B cell (primary cell): ENCODE data around the gene RBM20. TPM values are rescaled to one million over a fixed set of nuclear protein-coding genes. Genes with fewer than 3 reads are reported as not detected.

Experiments used
- ATAC-seq: fragments of 200-7000 bp; cut with Tn5 transposase; one replicate; pipeline ENCODE4 v1.10.0; 2021; ENCODE audit warnings: low read depth, mild to moderate bottlenecking, moderate number of reproducible peaks, moderate library complexity
- CTCF ChIA-PET: fragments of 350-600 bp; sonication (Branson Sonifier 250); formaldehyde crosslinking; loops from one replicate; lab custom pipeline; 2021; ENCODE audit warnings: antibody characterized with exemption, inconsistent platforms; lab: Charles Lee
- POLR2A ChIA-PET: fragments of 350-600 bp; sonication (Branson Sonifier 250); formaldehyde crosslinking; loops from one replicate; lab custom pipeline; 2021; ENCODE audit warnings: antibody characterized with exemption; lab: Charles Lee
- DNase-seq: peaks from one replicate; pipeline ENCODE4 v3.0.0; 2013
- H2AFZ ChIP-seq: 2 replicates; pipeline ENCODE4 v1.6.1; 2012; ENCODE audit warnings: mild to moderate bottlenecking, low read depth, low read length; ENCODE audit not compliant: insufficient read depth, poor library complexity, severe bottlenecking
- H3K27ac ChIP-seq, 2 donors: 1 replicate in 1 of 2; 2 replicates in 1 of 2; pipeline ENCODE4 v1.5.1; 2012 to 2013; ENCODE audit warnings: low read length in 2 of 2, mild to moderate bottlenecking in 2 of 2, moderate library complexity in 1 of 2
- H3K27me3 ChIP-seq, 4 experiments: fragments of 200-600 bp in 1 of 4; sonication (generic) in 1 of 4; replicated peaks in 1 of 4; 1 replicate in 2 of 4; 2 replicates in 2 of 4; pipeline versions ENCODE4 v1.6.1 to v1.7.0; 2013 to 2016; ENCODE audit warnings: low read length in 3 of 4, mild to moderate bottlenecking in 2 of 4, mixed read lengths in 1 of 4, moderate library complexity in 1 of 4; ENCODE audit not compliant: insufficient read depth in 4 of 4, control insufficient read depth in 3 of 4; ENCODE audit errors: control extremely low read depth in 1 of 4
- H3K36me3 ChIP-seq, 2 experiments: replicated peaks in 1 of 2; 1 replicate in 1 of 2; 2 replicates in 1 of 2; pipeline versions ENCODE4 v1.6.1 to v1.7.1; 2013; ENCODE audit warnings: low read length in 1 of 2; ENCODE audit not compliant: insufficient read depth in 2 of 2, control insufficient read depth in 1 of 2; ENCODE audit errors: control extremely low read depth in 1 of 2, extremely low read depth in 1 of 2
- H3K4me1 ChIP-seq, 2 donors: fragments of 200-600 bp in 1 of 2; sonication (generic) in 1 of 2; 1 replicate in 1 of 2; 2 replicates in 1 of 2; pipeline versions ENCODE4 v1.5.1 to v1.6.1; 2013 to 2017; ENCODE audit warnings: low read length in 2 of 2; ENCODE audit not compliant: control insufficient read depth in 2 of 2, insufficient read depth in 2 of 2
- H3K4me2 ChIP-seq: replicated peaks from 2 replicates; pipeline ENCODE3; 2012; ENCODE audit warnings: mild to moderate bottlenecking, low read depth, low read length; ENCODE audit not compliant: poor library complexity, severe bottlenecking
- H3K4me3 ChIP-seq, 5 experiments: fragments of 200-600 bp in 1 of 5; sonication (generic) in 1 of 5; 1 replicate in 3 of 5; 2 replicates in 2 of 5; pipeline versions ENCODE4 v1.5.1 to v1.7.0; 2011 to 2016; ENCODE audit warnings: low read length in 4 of 5, mild to moderate bottlenecking in 4 of 5, low read depth in 2 of 5, control low read depth in 1 of 5, moderate library complexity in 1 of 5; ENCODE audit not compliant: insufficient read depth in 1 of 5; ENCODE audit errors: control extremely low read depth in 1 of 5, extremely low read depth in 1 of 5
- H3K79me2 ChIP-seq: fragments of 200-600 bp; sonication (generic); one replicate; pipeline ENCODE4 v1.6.0; 2016; ENCODE audit warnings: low read length; ENCODE audit not compliant: control insufficient read depth, insufficient read depth
- H3K9ac ChIP-seq: fragments of 200-600 bp; sonication (generic); 2 replicates; pipeline ENCODE4 v1.6.1; 2017; ENCODE audit warnings: mild to moderate bottlenecking, low read length, moderate library complexity
- H3K9me3 ChIP-seq, 3 donors: one replicate each; pipeline versions ENCODE4 v1.6.1 to v1.7.1; 2013; ENCODE audit warnings: low read length in 2 of 3; ENCODE audit not compliant: control insufficient read depth in 2 of 3, insufficient read depth in 1 of 3; ENCODE audit errors: control extremely low read depth in 1 of 3
- H4K20me1 ChIP-seq: 2 replicates; pipeline ENCODE4 v1.6.0; 2012; ENCODE audit warnings: mild to moderate bottlenecking, low read length; ENCODE audit not compliant: insufficient read depth, control insufficient read depth, poor library complexity, severe bottlenecking
- H3K27ac Mint-ChIP-seq: one replicate; pipeline ENCODE4 v1.8.0; 2021; ENCODE audit warnings: mixed read lengths
- H3K27me3 Mint-ChIP-seq: one replicate; pipeline ENCODE4 v1.8.0; 2021; ENCODE audit warnings: mixed read lengths
- H3K4me1 Mint-ChIP-seq: one replicate; pipeline ENCODE4 v1.8.0; 2021; ENCODE audit warnings: mixed read lengths
- H3K4me3 Mint-ChIP-seq: one replicate; pipeline ENCODE4 v1.8.0; 2021; ENCODE audit warnings: mixed read lengths
- H3K9me3 Mint-ChIP-seq: one replicate; pipeline ENCODE4 v1.8.0; 2022; ENCODE audit warnings: mixed read lengths; ENCODE audit not compliant: insufficient read depth
- CTCF ChIP-seq: fragments of 200-600 bp; IDR thresholded peaks from one replicate; pipeline ENCODE4 v1.8.0; 2022; ENCODE audit warnings: antibody characterized with exemption, mild to moderate bottlenecking
- EZH2 ChIP-seq: IDR thresholded peaks from 2 replicates; pipeline ENCODE4 v1.6.1; 2012; ENCODE audit warnings: borderline replicate concordance, low read depth, mild to moderate bottlenecking, moderate library complexity, low read length; ENCODE audit not compliant: insufficient read depth, poor library complexity, severe bottlenecking
- WGBS: methylation state at CpG from one replicate; pipeline ENCODE4 v1.1.5; 2013; ENCODE audit warnings: missing lambda C conversion rate; ENCODE audit not compliant: insufficient coverage; 5-methylcytosine and 5-hydroxymethylcytosine counted together
- intact Hi-C: fragments of 100-400 bp; cut with micrococcal nuclease; formaldehyde crosslinking; loops from one replicate; pipeline ENCODE4 v1.10.0; 2022
- polyA plus RNA-seq: library from polyadenylated mRNA; depleted of rRNA; stranded (reverse); fragments of >200 nt; gene quantifications from 2 replicates; pipeline ENCODE4 v1.2.3, GENCODE V29; 2012
- total RNA-seq, 2 donors: library from RNA; stranded (reverse); fragments of 120-200 nt in 1 of 2; gene quantifications; 1 replicate in 1 of 2; 2 replicates in 1 of 2; pipeline versions ENCODE4 v1.2.3 to v1.2.4, GENCODE V29; 2013 to 2022

RBM20 gene
- total and polyA plus RNA-seq, 2 donors (not counting 1 experiment from before 2014, with no cell fraction given), result not detected

DNA sequence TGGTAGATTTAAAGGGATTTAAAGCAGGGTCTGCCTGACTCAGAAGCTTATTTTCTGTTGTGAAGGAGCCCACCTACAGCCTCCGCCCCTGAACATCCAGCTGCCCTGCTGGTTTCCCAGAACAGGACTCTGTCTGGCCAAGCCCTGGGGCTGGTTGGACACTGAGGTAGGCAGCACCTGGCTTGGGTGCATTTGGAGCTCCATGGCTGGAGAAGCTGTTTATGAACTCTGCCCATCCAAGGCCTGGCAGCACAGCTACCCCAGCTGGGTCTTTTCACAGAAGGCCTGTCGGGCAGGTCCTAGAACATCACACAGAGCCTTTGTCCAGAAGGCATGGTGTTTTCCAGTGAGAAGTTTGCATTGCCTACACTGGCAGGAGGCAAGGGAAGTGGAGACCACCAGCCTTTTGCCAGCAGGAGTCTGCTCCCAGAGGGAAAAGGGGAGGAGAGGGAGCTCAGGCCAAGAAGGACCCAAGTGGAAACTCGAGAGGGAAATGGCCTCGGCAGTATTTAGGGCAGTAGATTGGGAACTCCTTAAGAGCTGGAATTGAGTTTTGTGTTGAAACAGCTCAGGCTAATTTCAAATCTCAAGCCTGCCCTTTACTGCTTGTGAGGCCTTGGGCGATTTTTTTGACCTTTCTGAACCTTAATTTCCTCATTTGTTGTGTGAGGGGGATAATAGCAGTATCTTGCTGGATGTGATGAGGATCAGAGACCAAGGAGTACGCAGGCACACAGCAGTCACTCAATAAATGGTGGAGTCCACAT, 215.3 kb downstream of the RBM20 start:
- WGBS, result 86% methylated on average over 5 of the region's 6 CpGs
- H3K4me2 ChIP-seq, result peak overlapping the region; percentile 64
- H3K27ac ChIP-seq, result peak overlapping the region; percentile 75 to 94

More for the DNA sequence above, 215.3 kb downstream of the RBM20 start:
- Histone ChIP-seq H3K4me3 (no peak overlapping the region), H4K20me1 (no peaks in the 10 kb centered on the region), H3K9me3 (no peaks in the 10 kb centered on the region), H2AFZ (no peak overlapping the region), H3K79me2 (peaks cover 27% of the 10 kb centered on the region), H3K4me1 (peaks cover 73 to 74% of the 10 kb centered on the region in 2 donors), H3K36me3 (no peaks in the 10 kb centered on the region), H3K27me3 (no peaks in the 10 kb centered on the region), H3K9ac (no peak overlapping the region)
- POLR2A ChIA-PET, result interaction anchor here (1.0 to 2.0 kb wide), 3 partner anchors 12 to 18 kb away, joined by 3 to 7 read pairs (median 6); partner anchors contain the start of gene PDCD4
- peak overlapping the region; percentile 93 for H3K27ac Mint-ChIP-seq
- H3K9me3 Mint-ChIP-seq, result no peaks in the 10 kb centered on the region
- no peak for ATAC-seq
- H3K27me3 Mint-ChIP-seq, result no peaks in the 10 kb centered on the region
- peak overlapping the region; percentile 73 for H3K4me3 Mint-ChIP-seq
- CTCF ChIA-PET, result interaction anchor here (0.6 to 2.5 kb wide), 7 partner anchors 10 to 56 kb away, joined by 3 to 11 read pairs (median 6); partner anchors contain the start of gene PDCD4
- TF ChIP-seq CTCF, result no peak
- no peak for TF ChIP-seq EZH2
- no peak for DNase-seq
- H3K4me1 Mint-ChIP-seq, result peaks cover 70% of the 10 kb centered on the region
- intact Hi-C loops, result no loop called here
